Stimulated activated CD4-positive, alpha-beta T cell treated with anti-CD3 and anti-CD28 coated beads, Interleukin-15, amount 100 ng/mL, for 1 hour (primary cell): ENCODE measurements around the gene ARHGAP22.

Source experiments
- DNase-seq, 2 donors: peaks; one replicate each; pipeline ENCODE4 v3.0.0-alpha.2; 2020; ENCODE audit warnings: low read depth in 1 of 2, low spot score in 1 of 2

ARHGAP22 gene

GRCh38 chr10:48607356-48608278, 2.7 kb upstream of the ARHGAP22 start:
- no peak for DNase-seq

- no peak for DNase-seq
These were observed 1.9 kb upstream of the ARHGAP22 start for GRCh38 chr10:48606530-48607355.

GRCh38 chr10:48605786-48606529, 1.1 kb upstream of the ARHGAP22 start:
- no peak for DNase-seq

- no peak for DNase-seq
These were observed 558 bp downstream of the ARHGAP22 start for GRCh38 chr10:48604039-48604990.

- no peak for DNase-seq
These were observed 1.3 kb downstream of the ARHGAP22 start for GRCh38 chr10:48603421-48604038.

GRCh38 chr10:48602401-48603135, 2.3 kb downstream of the ARHGAP22 start:
- no peak for DNase-seq

GRCh38 chr10:48601789-48602188, 3.1 kb downstream of the ARHGAP22 start:
- DNase-seq, result no peak

- no peak for DNase-seq
These were observed 4.0 kb downstream of the ARHGAP22 start for GRCh38 chr10:48600645-48601505.

- DNase-seq, result no peak
These were observed 5.1 kb downstream of the ARHGAP22 start for GRCh38 chr10:48599830-48600134.

GRCh38 chr10:48598936-48599829, 5.7 kb downstream of the ARHGAP22 start:
- no peak for DNase-seq

GRCh38 chr10:48598243-48598935, 6.5 kb downstream of the ARHGAP22 start:
- DNase-seq, result no peak

GRCh38 chr10:48595539-48595932, 9.3 kb downstream of the ARHGAP22 start:
- DNase-seq, result no peak

- no peak for DNase-seq
These were observed 9.9 kb downstream of the ARHGAP22 start for GRCh38 chr10:48594803-48595538.

- DNase-seq, result no peak
These were observed 10.5 kb downstream of the ARHGAP22 start for GRCh38 chr10:48594371-48594770.

GRCh38 chr10:48592346-48592745, 12.5 kb downstream of the ARHGAP22 start:
- no peak for DNase-seq

- DNase-seq, result no peak
These were observed 13.9 kb downstream of the ARHGAP22 start for GRCh38 chr10:48590945-48591344.
